Measurements from ENCODE around the gene RASGEF1C. TPM values are rescaled to one million over a fixed set of nuclear protein-coding genes. Genes with fewer than 3 reads are reported as not detected.

RASGEF1C gene
- polyA plus RNA-seq, 4 donors = 0.46 to 0.75 (median 0.64) TPM

DNA sequence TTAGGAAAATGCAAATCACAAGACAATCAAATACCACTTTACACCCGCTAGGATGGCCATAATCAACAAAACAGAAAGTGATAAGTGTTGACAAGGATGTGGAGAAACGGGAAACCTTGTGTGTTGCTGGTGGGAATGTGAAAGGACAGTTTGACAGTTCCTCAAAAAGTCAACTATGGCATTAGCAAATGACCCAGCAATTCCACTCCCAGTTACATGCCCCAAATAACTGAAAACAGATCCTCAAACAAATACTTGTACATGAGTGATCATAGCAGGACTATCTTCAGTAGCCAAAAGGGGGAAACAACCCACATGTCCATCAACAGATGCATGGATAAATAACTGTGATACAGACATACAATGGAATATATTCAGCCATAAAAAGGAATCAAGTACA is 21.2 kb downstream of the RASGEF1C start:
- DNase-seq (ENCODE audit: low read depth in 4 of 4, low spot score in 2 of 4) = no peak

DNA sequence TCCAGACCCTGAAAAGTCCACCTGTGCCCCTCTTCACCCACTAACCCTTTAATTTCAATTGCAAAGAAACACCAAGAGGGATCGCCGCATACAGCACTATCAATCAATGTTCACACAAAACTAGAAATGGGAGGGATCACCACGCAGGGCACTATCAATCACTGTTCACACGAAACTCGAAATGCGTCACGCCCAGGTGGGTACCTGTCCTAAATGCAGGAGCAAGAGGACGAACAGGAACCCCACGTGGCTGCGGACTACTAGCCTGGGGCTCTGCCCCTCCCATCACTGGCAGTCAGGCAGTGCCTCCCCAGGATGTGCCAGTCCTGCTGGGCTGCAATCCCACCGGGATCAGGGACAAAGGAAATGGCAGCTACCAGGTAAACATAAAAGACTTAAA is 28.2 kb downstream of the RASGEF1C start:
- no peak for DNase-seq (ENCODE audit: low read depth in 4 of 4, low spot score in 2 of 4)

DNA sequence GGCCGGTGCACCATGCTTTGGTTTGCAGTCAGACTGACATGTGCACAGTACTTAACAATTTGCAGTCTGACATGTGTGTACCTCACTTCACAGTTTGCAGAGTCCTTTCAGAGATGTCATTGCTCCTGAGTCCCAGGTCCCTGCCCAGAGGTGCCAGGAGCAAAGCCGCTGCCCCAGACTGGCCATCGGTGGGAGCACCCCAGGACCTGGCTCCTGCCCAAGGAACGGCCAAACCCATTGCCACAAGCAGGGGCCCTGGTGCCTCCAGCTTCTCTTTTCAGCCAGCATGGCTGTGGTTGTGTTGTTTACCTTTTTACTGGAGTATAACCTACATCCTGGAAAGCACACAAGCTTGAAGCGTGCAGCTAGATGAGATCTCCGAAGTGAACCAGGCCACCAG is 28.6 kb downstream of the RASGEF1C start:
- no peak for DNase-seq (ENCODE audit: low read depth in 4 of 4, low spot score in 2 of 4)

DNA sequence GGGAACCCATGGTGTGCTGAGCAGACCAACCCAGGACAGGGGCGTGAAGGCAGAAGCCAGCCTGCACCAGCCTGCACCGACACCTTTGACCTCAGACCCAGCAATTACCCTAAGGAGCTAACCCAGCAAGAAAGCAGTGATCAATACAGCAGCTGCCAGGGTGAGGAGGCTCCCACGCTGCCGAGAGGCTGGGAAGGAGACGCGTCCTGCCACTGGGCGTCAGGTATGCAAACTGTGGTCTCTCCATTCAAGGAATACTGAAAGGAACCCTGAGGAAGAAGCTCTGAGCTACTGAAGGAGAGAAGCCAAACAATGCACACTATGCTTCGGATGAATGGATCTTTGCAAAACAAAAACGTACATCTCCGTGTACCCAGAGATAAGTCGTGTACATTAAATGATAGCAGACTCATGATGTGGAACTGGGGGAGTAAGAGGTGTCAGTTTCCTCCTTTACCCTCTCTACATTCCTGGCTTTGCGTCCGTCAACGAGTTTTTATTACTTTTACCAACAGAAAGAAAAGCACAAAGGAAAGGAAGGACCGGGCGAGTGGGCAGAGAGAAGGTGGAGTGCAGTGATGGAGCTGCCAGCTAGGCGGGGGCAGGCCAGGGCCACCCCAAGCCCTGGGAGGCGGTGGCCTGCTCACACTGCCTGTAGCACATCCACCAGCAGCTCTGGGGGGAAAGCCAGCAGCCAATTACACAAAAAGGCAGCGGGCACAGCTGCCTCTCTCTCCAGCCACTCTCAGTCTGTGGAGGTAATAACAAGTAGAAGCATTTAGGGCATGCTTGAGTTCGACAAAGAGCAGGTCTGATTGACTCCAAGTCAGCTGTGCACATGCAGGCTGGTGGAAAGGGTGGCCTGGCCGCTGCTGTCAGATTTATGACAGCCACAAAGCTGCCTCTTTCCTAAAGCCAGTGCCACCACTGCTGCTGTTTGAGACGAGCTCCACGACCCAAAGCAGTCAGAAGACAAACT is 29.3 kb downstream of the RASGEF1C start:
- no peak for DNase-seq (ENCODE audit: low read depth in 4 of 4, low spot score in 2 of 4)

DNA sequence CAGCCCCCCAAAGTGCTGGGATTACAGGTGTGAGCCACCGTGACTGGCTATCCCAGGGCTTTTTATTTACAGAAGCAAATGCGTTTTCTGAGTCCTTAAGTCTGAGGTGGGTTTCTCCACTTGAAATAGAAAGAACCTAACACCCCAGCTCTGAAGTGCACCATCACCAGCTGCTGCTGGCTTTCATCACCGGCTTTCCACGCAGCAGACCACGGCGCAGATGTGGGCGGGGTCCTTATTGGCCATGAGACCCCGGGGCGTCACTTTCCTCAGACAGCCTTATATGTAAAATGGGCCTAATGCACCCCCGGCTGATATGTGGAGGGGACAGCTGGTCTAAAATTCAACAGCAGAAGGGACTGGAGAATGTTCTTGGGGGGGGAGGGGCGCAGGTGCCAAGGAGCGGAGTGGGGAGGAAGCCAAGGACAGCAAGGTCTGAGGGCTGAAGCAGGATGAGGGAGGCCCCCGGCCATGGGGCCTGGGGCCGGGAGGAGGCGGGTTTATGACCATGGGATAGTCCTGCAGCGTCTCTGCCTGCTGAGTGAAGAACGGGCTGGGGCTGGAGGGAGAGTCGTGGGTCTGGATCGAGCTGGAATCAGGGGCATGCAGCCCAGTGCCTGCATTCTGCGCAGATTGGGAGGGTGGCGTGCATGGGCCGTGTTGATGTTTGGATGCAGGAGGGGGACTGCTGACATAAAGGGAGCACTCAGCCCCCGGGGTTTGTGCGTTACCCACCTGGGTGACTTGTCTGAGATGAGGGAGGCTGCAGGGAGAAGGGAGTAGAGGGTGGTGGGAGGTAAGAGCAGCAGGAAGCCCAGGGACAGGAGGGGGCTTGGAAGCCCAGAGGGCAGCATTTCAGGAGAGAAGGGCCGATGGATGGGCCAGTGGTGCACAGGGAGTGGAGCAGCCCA is 30.2 kb downstream of the RASGEF1C start:
- DNase-seq (ENCODE audit: low read depth in 4 of 4, low spot score in 2 of 4) = no peak

DNA sequence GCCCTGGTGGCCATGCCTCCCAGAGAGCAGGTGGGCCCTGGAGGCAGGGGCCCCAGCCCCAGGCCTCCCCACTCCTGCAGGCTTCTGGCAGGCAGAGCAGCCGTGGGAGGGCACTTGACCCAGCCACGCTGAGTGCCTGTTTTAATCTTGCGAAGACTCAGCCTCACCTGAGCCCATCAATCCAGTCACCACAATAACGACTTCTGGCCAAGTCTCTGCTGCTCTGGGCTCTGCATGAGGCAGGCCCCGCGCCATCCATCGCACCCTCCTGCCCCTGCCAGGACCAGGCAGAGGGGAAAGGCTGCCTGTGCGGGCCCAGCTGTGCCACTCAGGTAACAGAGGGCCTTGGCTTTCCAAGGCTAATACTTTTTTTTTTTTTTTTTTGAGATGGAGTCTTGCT is 32.8 kb downstream of the RASGEF1C start:
- no peak for DNase-seq (ENCODE audit: low read depth in 4 of 4, low spot score in 2 of 4)

DNA sequence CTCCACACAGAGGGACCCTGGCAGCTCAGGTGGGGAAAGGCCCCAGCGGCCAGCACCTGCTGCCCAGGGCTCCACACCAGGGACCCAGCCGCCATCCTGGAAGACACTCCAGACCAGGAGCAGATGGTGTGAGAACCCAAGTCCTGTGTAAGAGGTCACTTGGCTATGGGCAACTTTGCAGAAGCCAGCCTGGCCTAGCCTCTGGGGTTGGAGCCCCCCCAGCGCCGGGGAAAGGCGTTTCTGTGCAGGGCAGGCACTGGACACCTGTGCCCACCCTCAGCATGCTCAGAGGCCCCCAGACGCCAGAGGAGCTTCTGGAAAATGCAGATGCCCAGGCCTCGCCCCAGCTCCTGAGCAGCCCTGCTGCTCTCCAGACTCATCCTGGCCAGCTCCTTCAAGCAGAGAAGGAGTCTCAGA is 34.0 kb downstream of the RASGEF1C start:
- no peak for DNase-seq (ENCODE audit: low read depth in 4 of 4, low spot score in 2 of 4)

DNA sequence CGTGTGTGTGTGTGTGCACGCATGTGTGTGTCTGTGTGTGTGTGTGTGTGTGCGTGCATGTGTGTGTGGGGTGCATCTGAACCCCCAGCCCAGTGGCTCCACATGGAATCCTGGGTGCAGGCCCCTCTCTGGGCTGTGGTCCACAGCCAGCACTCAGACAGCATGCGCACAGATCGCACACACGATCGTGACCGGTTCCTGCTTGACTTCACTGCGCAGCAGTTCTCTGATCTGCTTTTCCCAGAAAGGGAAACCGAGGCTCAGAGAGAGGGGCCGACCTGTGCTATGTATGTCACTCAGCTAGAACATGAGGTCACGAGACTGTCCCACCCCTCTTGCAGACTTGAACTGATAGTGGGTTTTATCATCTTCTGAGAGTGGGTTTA is 34.4 kb downstream of the RASGEF1C start:
- no peak for DNase-seq (ENCODE audit: low read depth in 4 of 4, low spot score in 2 of 4)

DNA sequence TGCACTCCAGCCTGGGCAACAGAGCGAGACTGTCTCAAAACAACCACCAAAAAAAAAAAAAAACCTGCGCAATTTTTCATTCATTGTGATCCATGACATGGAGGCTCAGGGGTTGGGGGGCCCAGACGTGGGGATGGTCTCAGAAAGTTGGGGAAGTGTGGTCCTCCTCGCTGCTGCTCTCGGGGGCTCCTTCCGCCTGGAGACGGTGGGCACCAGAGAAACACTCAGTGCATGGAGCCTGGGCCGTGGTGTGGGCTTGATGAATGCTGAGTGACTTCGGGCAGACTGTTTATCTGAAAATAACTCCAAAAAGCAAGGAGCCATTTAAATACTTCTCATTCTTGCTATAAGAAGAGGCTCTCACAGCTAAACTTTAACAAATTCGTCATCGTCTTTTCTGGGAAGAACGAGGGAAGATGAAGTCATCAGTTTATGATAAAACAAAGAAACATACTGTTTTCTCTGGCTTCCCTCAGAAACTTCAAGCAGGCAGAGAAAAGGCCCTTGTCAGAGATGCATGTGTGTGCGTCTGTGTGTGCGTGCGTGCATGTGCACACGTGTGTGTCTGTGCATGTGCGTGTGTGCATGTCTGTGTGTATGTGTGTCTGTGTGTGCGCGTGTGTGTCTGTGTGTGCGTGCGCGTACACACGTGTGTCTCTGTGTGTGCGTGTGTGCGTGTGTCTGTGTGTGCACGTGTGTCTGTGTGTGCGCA is 35.0 kb downstream of the RASGEF1C start:
- DNase-seq (ENCODE audit: low read depth in 4 of 4, low spot score in 2 of 4) = no peak

DNA sequence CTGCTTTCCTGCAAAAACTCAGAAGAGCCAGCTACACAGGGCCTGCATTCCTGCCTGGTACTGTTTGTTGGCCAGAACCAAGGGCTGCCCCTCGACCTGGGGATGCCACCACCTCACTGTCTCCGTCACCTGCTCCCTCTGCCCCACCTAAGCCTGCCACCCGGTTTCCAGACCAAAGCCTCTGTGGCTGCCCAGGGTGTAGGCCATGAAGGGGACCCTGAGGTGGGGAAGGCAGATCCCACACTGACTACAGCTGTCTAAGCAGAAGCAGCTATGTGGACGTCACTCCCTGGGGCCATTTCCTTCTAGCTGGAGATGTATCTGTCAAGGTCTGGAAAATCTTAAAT is 35.8 kb downstream of the RASGEF1C start:
- DNase-seq (ENCODE audit: low read depth in 4 of 4, low spot score in 2 of 4) = no peak

DNA sequence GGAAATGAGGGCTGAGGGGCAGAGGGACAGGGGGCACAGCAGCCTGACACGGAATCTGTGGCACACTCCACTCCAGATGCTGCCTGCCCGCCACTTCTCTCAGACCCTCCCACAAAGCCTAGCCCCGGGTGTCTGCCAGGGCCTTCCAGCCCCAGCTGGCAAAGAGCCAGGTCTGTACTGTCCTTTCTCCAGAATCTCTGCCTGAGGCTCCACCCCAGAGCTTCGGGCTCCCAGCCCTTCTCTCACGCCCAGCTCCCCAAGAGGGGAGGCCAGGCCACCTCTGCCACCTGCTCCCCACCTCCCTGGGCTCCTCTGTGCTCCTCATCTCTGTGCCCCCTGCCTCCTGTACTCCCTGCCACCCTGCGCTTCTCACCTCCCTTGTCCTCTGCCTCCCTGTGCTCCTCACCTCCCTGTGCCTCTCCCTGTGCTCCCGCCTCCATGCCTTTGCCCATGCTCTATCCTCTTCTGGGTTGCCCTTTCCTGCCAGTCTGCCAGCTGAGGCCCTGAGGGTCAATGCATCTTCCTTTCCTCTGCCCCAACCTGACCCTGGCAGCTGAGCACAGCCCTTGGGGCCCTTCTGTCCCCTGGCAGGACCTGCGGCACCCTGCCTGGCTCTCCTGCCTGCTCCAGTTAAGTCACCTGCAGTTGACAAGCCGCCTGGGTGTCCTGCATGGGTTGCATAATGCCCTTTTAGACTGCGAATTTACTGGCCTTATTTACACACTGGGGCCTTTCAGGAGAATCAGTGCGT is 36.4 kb downstream of the RASGEF1C start:
- no peak for DNase-seq (ENCODE audit: low read depth in 4 of 4, low spot score in 2 of 4)

DNA sequence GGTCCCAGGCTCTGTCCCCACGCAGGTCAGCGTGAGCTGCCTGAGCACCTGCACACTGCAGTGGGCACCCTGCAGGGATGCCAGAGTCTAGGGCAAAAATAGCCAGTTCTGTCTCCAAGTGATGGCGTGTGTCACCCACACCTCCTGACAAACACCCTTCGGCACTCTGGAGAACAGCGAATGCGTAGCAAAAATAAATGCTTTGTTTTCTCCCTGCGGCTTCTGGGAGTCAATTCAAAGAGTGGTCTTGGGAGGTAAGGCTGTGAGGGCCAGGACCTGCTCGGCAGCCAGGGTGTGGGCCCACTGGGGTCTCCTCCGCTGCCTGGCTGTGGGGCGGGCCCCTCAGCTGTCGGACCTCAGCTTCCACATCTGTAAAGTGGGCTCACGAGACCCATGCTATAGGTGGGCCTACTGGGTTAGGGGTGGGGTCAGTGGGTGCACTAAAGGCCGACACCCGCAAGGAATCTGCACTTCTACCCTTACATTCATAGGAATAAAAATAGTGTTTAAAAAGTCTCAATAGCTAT is 37.4 kb downstream of the RASGEF1C start:
- no peak for DNase-seq (ENCODE audit: low read depth in 4 of 4, low spot score in 2 of 4)

DNA sequence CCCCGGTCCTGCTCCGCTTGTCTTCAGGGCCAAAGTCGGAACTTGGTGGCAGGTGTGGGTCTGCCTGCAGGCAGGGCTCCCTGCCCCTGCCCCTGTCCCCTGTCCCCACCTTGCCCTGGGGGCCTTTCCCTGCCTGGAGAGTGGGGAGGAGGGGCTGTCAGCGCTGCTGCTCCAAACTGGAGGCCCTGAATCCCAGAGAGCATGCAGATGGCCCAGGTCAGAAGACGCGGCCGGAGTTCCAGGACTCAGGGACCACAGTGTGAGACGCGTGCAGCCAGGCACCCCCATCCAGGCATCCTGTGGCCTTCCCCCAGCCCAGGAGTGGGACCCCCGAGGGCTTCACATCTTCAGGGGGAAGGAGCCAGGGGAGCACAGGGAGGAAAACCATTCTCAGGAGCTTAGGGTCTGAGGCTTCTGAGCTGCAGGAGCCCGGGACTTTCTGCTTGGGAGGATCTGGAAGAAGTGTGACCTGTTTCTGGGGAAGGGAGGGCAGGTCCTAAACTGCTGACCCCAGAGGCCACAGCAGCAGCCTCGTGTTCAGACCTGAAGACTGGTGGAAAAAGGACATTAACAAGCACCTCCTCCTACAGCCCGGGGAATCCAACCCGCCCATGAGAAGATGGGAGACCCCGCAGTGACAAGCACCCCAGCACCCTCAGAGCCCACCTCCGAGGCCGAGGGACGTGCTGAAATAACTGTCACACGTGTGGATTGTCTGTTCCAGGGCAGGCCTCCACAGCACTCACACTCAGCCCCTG is 38.0 kb downstream of the RASGEF1C start:
- DNase-seq (ENCODE audit: low read depth in 4 of 4, low spot score in 2 of 4) = no peak

DNA sequence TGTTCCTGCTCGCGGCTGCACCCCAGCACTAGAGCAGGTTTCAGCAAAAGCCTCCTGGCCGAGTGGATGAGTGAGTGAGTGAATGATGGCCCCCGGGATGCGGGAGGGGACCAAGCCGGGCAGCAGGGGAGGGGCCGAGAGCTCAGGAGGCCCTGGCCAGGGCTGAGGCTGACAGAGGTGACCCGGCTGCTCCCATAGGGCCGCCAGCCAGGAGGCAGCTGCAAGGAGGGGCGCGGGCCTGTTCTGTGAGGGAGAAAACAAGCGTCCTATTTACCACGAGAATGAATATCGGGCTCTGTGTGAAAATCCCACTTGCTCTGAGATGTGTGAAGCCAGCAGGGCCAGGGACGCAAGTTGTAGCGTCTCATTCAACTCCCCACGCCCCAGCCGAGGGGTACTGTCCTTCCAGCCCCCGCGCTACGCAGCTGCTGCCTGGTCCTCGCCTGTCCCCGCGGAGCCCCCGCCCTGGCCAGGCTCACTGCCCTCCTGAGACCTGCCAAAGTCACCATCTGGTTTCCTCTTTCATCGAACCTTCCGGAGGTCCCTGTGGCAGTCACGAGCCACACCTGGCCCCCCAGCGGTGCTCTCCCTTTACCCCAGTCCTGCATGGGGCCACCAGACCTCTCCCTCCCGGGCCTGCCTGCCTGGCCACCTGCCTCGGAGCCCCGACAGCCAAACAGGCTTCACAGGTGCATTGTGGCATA is 38.8 kb downstream of the RASGEF1C start:
- DNase-seq (ENCODE audit: low read depth in 4 of 4, low spot score in 2 of 4) = no peak

DNA sequence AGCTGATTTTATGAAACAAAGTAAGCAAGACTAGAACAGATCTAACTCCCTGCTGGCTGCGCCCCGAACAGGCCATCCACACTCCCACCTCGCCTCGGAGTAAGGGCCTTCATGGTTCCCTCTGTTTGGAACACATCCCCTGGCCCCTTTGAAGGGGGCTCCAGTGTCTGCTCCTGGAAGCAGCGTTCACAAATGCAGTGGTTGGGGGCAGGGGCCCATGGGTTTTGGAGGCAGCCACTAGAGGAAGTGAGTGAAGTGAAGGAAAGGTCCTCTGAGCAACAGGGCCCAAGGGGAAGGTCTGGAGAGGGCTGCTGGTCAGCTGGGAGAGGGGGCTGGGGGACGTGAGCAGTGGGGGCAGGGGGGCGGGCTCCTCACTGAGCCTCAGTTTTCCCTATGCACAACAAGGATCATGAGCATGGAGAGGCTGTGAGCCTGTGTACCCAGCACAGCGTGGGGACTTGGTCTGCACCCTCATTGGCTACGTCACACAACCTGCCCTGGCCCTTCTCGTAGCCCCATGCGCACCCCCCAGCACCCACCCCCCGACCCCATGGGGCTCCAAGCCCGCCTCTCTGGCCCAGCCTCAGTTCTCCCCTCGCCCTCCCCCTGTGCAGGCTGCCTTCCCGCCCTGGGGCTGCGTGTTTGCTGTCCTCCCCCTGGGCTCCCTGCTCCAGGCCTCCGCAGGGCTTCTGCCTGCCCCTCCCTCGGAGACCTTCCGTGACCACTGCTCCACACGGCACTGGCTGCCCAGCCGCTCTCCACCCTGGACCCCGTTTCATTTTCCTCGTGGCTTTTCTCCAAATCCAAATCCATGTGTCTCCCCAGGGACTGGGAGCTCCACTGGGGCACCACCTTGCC is 39.5 kb downstream of the RASGEF1C start:
- DNase-seq (ENCODE audit: low read depth in 4 of 4, low spot score in 2 of 4) = no peak

DNA sequence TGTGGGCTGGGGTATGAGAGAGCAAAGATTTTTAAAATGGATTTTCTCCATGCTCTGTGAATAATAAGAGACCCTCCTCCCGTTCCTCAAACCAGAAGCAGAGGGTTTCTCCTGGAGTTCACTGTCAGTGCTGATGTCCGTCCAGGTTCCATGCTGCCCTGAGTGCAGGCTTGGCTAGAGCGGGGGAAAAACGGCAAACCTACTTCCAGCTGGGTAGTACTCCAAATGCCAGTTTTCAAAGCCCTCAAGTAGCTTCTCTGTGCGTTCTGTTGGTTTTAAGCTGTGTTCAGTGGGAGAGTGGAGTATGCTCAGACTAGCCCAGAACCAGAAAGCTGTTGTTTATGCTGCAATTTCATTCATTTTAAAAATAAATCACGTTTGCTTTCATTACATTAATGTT is 40.3 kb downstream of the RASGEF1C start:
- no peak for DNase-seq (ENCODE audit: low read depth in 4 of 4, low spot score in 2 of 4)

DNA sequence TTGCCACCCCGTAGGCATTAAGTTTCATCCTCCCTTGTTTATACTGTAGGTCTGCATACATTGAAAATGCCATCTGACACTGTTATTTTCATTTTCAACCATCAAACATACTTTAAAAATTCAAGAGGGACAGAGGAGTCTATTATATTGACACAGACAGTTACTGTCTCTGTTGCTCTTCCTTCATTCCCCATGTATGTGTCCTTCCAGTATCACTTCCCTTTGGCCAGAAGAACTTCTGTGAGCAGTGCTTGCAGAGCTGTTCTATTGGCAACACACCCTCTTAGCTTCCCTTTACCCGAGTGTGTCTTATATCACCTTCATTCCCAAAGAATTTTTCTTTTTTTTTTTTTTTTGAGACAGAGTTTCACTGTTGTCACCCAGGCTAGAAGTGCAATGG is 42.8 kb downstream of the RASGEF1C start:
- DNase-seq (ENCODE audit: low read depth in 4 of 4, low spot score in 2 of 4) = no peak

DNA sequence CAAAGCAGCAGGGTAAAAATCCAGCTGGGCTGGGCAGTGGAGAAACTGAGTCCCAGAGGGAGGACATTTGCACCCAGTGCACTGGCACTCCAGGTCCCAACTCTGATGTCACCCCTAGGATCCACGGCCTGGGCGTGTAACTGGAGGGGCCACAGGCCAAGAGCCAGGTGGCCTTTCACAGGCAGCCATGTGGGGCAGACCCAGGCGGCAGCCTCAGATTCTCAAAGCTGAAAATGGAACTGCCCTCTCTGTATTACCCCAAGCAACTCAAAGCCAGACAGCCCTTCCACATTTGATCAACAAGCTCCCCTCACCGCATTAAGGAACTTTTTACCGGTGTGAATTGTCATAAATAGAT is 46.7 kb downstream of the RASGEF1C start:
- no peak for DNase-seq (ENCODE audit: low read depth in 4 of 4, low spot score in 2 of 4)
